Activated naive CD4-positive, alpha-beta T cell treated with Interleukin-2 at 50 U/mL for 16 hours (primary cell): ENCODE results near the gene ZNRF3.
"Not testable (repeated sequence)": the region's sequence is repeated elsewhere in the genome, so short reads cannot be mapped to it uniquely, and the experiment has no call there.

Experiments
- DNase-seq: peaks from one replicate; pipeline ENCODE4 v3.0.0-alpha.2; 2020

The ZNRF3 gene

DNA sequence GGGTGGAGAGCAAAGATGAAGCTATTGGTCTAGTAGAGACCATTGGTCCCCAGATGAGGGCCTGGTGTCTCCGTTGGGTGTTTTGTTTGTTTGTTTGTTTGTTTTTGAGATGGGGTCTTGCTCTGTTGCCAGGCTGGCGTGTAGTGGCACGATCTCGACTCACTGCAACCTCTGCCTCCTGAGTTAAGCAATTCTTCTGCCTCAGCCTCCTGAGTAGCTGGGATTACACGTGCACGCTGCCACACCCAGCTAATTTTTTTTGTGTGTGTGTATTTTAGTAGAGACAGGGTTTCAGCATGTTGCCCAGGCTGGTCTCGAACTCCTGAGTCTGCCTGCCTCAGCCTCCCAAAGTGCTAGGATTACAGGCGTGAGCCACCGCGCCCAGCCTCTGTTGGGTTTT, 25.4 kb downstream of the ZNRF3 start:
- not testable (repeated sequence) for DNase-seq

DNA sequence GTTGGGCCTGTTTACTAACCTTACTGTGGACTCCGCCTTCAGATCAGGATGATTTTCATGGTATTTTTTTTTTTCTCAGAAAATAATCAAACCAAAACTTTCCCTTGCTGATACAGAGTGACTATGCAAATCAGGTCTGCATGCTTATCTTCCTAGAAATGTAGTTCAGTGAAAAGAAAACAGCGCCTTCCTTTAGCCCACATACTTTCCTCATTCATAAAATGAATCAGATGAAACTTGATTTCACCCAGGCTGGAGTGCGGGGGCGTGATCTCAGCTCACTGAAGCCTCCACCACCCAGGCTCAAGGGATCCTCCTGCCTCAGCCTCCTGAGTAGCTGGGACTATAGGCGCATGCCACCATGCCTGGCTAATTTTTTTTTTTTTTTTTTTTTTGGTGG, 26.0 kb downstream of the ZNRF3 start:
- peak; percentile 80 for DNase-seq

DNA sequence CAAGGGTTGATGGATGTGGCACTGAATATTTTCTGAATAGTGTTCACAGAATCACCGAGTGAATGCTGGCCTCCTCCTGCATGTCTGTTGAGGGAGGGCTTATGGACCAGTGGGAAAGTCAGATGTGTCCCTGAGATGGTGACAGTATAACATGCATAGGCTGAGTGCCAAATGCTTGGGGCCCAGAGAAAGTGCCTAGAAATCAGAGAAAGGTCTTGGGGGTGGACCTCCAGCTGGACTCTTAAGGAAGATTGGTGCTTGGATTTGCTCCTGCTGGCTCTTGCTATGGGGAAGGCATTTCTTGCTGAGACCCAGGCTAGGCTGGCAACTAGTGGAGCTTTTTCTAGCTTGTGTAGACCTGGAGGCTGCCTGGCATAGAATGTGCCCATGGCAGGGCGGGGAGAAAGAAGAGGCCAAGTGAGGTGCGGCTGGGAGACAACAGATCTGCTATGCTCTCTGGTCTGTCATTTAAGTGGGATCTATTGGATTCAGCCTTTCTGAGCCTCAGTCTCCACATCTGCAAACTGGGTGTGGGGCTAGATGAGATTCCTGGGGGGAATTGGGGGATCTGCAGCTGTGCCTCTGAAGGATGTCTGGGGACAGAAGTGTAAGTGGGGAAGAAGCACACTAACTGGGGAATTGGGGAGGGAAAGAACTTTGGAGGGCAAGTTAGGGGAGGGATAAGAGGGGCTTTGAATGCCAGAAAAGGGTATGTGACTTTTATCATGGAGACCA, 27.4 kb downstream of the ZNRF3 start:
- no peak for DNase-seq

DNA sequence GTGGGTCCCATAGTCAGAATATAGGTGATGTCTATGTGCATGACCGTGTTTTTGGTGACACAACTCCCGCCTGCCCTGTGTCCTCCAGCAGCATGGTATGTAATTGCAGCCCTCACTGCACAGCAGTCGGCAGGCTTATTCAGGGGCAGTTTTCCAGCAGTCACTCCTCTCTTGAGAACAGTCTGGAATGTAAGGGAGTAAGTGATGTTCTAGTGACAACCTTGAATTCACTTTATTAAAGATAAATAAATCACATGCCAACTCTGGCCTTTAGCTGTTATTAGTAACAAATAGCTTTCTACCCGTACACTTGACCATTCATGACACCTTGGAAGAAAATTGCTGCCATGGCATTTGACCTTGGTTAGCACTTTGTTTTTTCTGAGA, 27.9 kb downstream of the ZNRF3 start:
- DNase-seq: no peak

DNA sequence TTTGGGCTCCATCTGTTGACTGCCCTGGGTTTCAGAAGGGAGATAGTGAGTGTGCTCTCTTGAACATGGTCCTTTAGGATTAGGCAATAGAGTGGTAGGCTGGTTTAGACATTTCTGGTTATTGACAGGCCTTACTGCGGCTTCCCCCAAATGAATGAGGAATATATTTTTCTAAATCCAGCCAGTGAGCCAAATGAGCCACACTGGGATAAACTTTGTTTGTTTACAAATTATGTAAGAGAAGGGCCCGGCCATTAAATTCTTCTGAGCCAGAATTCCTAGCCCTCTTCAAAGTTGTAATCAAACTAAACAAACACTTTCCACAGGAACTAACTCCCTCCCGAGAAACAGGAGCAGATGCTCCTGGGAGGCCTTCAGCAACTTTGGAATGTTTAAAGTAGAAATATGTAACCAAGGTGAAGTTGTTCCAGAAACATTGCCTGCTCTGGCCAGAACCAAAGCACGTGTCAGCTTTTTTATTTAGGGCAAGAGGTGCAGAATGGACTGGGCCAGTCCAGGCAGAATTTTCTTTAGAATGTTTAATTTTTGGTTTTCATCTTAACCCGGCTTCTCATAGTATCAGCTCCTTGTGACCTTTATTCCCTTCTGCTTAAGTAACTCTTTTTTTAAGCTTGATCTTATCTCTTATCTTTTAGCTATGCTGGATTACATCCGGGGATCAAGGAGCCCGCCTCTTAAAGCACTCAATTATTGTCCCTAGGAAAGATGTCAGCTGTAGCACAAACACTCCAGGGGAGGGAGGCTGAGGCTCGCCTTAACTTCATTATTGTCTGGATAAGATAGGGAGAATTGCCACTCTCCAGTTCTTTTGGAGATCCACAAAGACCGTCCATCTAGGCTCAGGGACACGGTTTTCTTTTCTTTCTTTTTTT, 28.7 kb downstream of the ZNRF3 start:
- DNase-seq: no peak

DNA sequence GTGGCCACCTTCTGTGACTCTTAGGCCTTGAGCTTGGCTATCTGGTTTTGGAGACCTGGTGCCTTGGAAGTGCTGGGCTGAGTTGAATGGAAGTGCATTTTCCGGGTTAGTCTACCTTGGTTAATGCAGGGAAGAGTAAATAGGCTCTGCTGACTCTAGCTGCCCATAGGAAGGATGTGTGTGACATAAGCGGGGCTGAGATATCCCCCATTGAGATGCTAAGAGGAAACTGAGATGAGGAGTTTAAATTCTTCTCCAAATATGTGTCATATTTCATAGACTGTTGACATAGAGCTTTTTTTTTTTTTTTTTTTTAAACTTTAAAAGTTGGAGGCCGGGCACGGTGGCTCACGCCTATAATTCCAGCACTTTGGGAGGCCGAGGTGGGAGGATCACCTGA, 30.8 kb downstream of the ZNRF3 start:
- DNase-seq: no peak

DNA sequence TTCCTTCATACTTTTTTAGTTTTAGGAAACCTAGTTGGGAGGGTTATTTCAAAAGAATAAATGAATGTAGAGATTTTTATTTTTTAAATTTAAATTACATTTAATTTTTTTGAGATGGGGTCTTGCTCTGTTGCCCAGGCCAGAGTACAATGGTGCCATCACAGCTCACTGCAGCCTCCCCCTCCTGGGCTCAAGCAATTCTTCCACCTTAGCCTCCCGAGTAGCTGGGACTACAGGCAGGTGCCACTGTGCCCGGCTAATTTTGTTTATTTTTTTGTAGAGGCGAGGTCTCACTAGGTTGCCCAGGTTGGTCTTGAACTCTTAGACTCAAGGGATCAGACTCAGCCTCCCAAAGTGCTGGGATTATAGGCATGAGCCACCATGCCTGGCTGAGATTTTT, 32.6 kb downstream of the ZNRF3 start:
- no peak for DNase-seq

DNA sequence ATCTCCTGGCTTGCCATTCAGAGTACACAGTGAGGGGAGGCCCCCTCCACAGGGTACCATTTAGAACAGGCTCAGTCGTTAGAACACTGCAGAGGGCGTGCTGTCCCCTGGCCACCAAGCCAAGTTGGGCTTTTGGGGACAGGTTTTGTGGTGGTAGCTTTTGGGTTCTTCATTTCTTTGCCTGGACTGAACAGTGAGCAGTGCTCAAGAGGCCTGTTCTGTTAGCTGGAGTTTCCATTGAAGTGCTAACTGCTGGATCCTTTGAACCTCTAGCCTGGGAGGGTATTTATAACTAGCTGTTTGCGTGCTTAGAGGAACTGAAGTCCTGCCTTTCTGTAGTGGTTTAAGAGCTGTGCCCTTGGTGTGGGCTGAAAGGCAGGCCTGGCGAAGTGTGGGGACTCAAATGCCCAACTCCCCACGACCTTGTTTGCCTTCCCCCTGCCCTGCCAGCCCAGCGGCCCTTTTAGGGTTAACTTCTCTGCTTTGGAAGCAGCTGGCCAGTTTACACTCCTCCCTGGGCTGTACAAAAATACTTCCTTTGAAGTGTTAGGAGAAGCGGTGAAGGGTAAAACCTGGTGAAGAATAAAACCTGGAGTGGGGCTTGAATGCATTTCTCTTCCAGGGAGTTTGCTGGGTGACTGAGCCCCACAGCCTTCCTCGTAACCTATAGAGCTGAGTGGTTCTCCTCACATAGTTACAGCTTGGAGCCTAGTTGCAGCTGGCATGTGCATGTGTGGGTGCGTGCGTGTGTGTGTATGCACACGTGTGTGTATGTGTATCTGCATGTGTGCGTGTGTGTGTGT, 34.6 kb downstream of the ZNRF3 start:
- no peak for DNase-seq

DNA sequence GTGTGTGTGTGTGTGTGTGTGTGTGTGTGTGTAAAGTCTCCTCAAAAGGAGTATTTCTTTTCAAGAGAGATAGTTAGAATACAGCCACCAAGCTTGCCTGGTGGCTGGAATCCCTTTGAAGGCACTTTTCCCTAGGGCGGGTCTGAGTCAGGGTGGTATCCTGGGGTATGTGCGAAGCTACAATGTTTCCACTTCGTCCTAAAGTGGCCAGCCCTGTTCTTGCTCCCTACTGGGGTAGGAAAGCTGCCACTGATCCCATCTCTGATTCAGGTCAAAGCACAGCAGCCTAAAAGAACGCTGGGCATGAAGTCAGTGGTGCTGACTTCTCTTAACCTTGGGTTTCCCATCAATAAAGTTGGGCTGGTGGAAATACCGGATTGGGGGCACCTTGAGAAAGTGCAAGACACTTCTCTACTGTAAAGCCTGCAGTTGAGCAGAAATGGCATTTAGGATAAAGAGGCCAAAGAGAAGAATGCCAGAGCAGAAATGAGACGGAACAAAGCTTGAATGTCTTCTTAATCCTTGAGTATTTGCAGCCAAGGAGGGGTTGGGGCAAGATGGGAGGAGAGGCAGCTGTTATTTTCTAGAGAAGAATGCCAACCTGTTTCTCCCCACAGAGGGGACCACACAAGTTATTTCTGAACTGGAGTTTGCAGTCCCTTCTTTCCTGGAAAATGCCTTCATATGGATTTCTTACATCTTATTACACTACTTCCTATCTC, 35.3 kb downstream of the ZNRF3 start:
- DNase-seq: no peak

DNA sequence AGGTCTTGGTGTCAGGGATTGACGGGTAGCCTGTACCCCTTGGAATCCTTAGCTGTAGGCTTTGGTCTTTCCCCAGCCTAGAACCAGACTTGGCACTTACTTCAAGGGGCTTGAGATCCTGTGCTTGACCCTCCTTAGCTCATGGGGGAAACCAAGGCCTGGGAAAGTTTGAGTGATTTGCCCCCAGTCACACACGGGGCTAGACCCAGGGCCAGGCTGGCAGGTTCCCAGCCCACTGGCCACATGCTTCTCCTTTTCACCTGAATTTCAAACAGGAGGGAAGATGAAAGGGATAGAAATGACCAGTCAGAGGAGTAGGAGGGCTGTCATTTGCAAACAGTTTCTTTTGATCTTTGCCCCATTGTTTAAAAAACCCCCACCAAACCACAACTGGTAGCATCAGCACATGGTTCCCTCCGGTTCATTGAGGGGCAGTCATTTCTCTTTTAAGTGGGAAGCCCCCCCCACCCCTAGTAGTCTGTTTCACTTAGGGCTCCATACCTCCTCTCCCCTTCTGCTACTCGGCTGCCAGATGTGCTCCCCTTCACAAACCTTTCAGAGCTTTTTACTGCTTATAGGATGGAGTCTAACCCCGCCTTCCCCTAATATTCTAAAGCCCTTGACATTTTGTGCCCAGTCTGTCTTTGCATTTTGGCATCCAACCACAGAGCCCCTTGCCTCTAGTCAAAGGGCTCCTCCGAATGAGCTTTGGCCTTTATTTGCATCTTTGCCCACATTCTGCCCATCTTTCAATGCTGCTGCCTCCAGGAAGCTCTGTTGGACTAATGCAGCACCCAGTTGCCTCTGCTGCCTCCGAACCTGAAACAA, 37.6 kb downstream of the ZNRF3 start:
- DNase-seq: no peak

DNA sequence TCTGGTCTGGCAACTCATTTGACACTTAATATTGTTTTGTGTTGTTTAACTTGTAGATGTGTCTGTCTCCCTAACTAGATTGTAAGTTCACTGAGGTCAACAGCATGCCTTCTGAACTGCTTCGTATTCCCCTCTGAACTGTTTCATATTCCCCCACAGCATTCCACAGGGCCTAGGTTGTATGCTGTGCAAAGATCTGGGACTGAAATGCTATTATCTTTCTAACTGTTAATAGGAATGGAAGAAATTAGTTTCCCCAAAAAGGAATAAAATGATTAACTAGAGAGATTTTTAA, 38.2 kb downstream of the ZNRF3 start:
- no peak for DNase-seq

DNA sequence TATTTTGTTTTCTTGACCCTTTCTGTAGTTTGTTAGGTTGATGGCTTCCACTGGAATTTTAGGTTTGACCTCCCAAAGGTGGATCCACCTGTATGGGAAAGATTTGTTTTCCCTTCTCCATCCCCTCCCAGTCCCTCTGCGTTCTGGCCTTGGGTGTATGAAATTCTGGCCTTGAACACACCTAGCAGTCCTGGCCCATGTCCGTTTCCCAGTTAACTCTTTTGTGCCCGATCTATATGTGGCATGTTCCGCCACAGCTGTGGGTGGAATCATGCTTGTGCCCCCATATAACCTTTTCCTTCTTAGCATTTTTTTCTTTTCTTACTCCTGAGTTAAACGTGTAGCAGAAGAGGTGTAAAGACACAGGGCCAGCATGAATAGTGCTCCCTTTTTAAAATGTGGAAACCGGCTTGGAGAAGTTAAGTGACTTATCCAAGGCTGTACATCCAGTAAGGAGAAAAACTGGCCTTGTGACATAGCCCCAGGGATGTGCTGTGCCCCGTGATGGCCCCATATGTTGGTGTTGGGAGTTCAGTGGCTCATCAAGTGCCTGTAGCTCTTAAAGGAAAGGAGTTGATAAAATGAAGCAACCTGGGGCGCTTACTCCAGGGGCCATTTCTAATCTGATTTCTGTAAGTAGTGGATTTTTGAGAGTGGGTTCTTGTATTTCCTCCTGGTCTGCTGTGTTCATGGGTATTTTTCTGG, 39.3 kb downstream of the ZNRF3 start:
- DNase-seq: no peak

DNA sequence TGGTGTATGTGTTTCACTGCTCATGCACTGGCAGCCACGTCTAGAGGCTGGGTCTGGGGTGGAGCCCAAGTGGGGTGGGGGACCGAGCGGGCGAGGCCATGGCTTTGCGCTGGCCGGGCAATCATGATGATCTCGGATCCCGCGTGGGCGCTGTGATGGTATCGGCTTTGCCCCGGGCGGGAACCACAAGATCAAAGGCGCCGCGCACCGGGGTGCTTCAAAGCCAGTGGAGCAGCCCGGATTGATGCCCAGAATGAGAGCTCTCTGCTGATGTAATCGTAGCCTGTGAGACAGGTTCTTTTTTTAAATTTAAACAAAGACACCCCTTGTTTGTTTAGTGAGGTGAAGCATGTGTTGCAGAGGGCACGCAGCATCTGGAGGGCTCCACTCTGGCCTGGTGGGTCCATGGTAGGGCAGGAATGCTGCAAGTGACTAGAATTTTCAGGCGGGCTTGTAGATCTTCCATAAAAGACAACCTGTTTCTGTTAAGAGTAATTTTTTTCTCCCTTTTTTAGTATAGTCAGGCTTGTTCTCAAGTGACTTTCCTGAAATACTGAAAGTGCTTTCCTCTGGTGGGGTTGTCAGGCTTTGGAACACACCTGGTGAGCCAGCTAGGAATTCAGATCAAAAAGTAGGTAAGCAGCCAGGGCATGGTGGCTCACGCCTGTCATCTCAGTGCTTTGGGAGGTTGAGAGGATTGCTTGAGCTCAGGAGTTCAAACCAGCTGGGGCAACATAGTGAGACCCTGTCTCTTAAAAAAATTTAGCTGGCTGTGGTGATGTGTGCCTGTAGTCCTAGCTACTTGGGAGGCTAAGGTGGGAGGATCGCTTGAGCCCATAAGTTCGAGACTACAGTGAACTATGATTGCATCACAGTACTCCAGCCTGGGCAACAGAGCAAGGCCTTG, 40.7 kb downstream of the ZNRF3 start:
- DNase-seq: no peak

DNA sequence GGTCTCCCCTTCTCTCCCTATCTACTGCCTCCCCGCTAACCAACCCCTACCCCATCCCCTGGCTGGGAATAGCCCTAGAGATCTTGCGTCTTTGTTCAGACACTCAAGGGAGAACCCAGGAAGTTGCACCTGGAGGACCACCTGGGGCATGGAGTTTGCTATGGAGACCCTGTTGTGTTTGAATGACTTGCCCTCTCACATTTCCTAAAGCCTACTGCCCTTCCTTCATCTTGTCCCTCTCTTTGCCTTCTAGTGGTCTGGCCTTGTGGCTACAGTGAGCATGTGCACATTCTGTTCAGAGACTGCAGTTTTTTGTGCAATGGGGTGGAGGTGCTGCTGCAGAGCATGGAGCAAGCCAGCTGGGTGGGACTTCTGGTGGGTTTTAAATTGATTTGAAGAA, 42.5 kb downstream of the ZNRF3 start:
- DNase-seq: no peak

DNA sequence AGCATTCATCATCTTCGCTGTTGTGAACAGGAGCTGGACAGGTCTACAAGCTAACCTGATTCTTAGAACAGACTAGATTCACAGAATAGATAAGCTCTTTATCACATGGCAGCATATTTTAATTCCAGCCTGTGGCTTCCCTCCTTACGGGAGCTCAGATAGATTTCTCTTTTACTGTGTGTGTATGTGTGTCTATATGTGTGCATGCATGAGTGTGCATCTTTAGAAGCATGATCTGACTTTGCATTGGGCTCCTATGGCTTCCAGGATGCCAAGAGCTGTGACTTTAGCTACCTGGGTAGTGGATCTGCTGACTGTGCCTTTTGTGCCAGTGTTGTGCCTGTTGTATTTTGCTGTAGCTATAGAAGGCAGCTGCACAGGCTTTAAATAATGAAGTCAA, 44.3 kb downstream of the ZNRF3 start:
- no peak for DNase-seq

DNA sequence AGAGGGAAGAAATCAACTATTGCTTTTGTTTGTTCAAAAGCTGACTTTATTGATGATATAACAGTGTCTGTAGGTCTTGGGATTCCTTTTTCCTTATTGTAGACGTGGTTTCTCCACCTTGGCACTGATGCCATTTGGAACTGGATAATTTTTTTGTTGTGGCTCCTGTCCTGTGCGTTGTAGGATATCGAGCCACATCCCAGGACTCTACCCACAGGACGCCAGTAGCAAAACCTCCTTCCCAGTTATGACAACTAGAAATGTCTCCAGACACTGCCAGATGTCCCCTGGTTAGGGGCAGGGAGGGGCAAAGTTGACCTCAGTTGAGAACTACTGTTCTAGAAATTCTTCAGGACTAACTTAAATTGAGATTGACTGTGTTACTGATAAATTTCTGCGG, 45.8 kb downstream of the ZNRF3 start:
- DNase-seq: no peak

DNA sequence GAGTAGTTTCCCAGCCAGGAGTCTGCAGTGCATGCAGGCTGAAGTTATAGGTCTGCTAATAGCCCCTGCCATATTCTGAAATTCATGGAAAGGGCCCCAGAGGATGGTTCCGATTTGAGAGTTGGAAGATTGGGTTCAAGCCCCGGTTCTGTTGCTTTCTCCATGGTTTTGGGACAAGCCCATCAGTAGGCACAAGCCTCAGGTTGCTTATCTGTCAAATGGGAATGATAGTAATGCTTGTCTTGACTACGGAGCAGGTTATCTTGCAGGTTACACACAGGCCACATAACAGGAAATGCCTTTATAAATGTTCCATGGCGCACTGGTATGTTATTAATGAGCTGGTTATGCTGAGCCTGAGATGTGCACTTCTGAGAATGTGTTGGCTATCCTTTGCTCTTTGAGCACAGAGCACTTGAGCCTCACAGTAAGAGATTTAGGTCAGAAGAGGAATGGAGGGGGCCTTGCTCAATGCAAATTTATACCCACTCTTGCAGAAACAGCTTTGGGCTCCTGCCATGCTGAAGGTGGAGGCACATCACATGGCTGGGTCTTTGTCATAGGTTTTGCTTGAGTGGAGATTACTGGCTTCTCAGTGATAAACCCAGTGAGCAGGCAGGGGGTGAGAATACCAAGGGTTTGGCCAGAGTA, 47.1 kb downstream of the ZNRF3 start:
- DNase-seq: no peak

DNA sequence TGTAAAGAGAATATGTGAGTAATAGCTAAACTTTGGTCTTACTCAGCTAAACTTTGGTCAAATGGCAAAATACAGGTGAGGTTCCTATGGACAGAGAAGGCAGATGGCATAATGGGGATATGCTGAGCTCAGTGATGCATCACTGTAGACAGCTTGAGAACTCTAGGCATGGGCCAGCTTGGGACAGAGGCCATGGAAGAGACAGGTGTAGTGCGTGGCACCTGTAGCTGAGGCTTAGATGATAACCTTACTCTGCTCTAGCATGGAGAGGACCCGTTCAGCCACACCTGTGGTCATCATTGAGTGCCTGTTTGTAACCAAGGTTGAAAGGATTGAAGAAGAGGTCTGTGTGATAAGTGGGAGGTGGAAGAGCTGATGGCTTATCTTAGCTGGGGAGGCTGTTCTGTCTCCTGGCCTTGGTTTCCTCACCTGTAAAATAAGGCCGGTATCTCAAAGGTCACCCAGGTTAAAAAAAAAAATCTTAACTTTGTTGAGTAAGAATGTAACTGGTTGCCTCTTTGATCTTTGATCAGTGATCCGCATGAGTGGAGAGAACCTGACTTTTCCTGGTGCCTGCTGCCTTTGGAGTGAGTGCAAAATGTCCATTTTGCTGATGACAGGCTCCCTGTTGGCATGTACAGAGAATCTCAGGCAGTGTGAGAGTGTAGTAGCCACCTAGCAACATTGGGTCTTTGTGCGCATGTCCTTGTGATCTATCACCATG, 48.6 kb downstream of the ZNRF3 start:
- no peak for DNase-seq

DNA sequence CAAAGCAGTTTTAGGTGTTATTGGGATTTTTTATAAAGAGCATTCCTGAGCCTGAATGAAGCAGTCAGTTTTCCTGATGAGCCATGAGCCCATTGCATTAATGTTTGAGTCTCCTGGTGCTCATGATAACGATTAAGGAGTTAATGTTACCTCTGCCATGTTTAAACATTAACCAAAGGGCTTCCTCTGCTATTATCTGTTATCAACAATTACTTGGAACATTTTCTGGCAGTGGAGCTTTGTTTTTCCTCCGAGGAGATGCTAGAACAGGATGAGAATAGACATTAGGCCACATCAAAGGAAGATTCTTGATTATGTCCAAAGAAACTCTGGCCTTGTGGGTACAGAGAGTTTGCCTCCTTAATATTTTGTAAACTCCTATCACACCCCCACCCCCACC, 49.9 kb downstream of the ZNRF3 start:
- DNase-seq: no peak
